Right cardiac atrium (tissue), 5 donors: ENCODE data around the gene CCDC124. TPM values are rescaled to one million over a fixed set of nuclear protein-coding genes. Genes with fewer than 3 reads are reported as not detected.

Source experiments
- ATAC-seq, 2 donors: fragments of 200-7000 bp; cut with Tn5 transposase; one replicate each; pipeline versions ENCODE4 v1.8.0 to v1.9.1; 2020; ENCODE audit warnings: moderate library complexity in 2 of 2, mild to moderate bottlenecking in 1 of 2
- DNase-seq, 3 donors: peaks; one replicate each; pipeline ENCODE4 v3.0.0-alpha.2; 2020
- H3K27ac ChIP-seq: one replicate; pipeline ENCODE4 v1.5.1; 2013; ENCODE audit warnings: mild to moderate bottlenecking, low read length, control low read depth, moderate library complexity
- H3K27me3 ChIP-seq: one replicate; pipeline ENCODE4 v1.6.1; 2013; ENCODE audit not compliant: control insufficient read depth, insufficient read depth
- H3K4me1 ChIP-seq: one replicate; pipeline ENCODE4 v1.6.1; 2013; ENCODE audit warnings: low read length; ENCODE audit not compliant: control insufficient read depth, insufficient read depth
- H3K4me3 ChIP-seq: one replicate; pipeline ENCODE4 v1.5.1; 2013; ENCODE audit warnings: low read length, control low read depth
- H3K9me3 ChIP-seq: one replicate; pipeline ENCODE4 v1.6.1; 2013; ENCODE audit warnings: low read length; ENCODE audit not compliant: control insufficient read depth
- WGBS: extraction: QIAGEN DNeasy Blood & Tissue Kit; methylation state at CpG from one replicate; pipeline ENCODE4 v1.1.7; 2013; 5-methylcytosine and 5-hydroxymethylcytosine counted together
- intact Hi-C, 4 donors: fragments of 100-400 bp; cut with DNase I; formaldehyde crosslinking; loops; one replicate each; pipeline versions ENCODE4 v1.11.0 to v1.14.0; 2022 to 2023
- polyA plus RNA-seq: library from polyadenylated mRNA; stranded (reverse); fragments of 200-250 nt; gene quantifications from one replicate; pipeline ENCODE4 v1.2.3, GENCODE V29; 2013
- total RNA-seq, 4 donors: library from RNA; stranded (reverse); fragmentation: NEBNext Ultra II Directional; extraction: Animal tissue kit (Norgen Biotek cat#: 25700); gene quantifications; one replicate each; pipeline ENCODE4 v1.2.1, GENCODE V29; 2021
- donor health status: healthy with polysubstance abuse.
- donor health status: DM: no; HTN: yes; CAD: no.
- donor health status: DM: no; HTN: no; CAD: no.
- donor health status: DM: no; HTN: yes; CAD: no; lungs with severe emphysema.
- donor health status: DM: yes; HTN: yes; CAD: no.

CCDC124 gene
- total and polyA plus RNA-seq, 5 donors, result 76.1 to 136 (median 78.8) TPM

DNA sequence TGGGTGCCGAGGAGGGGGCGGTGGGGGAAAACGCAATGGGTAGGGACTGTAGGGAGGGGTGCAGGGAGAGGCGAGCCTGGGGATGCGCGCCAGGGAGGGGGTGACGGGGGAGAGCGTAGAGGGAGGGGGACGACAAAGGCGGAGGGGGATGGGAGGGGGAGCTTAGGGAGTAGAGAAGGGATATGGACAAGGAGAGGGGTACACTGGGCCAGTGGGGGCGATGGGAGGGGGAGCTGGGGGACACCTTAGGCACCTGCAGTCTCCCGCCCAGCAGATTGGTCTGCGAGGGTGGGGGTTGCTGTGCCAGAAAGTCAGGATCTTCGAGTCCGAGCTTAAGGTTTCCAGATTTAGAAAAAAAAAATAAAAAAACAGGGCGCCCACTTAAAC lies 15.7 kb downstream of the CCDC124 start:
- under 1% methylated on average over 16 of the region's 16 CpGs for WGBS
- no peak for ATAC-seq
- no peaks in the 10 kb centered on the region for H3K9me3 ChIP-seq
- peak overlapping the region; percentile 98 for H3K4me3 ChIP-seq
- intact Hi-C loops, result loop anchor here in 2 of 4 donors (5.0 to 10.0 kb wide), 2 partner anchors 106 to 109 kb away; no protein-coding TSS in a partner anchor
- no peak overlapping the region for H3K27ac ChIP-seq
- no peaks in the 10 kb centered on the region for H3K4me1 ChIP-seq
- H3K27me3 ChIP-seq, result no peaks in the 10 kb centered on the region
- DNase-seq, result no peak

DNA sequence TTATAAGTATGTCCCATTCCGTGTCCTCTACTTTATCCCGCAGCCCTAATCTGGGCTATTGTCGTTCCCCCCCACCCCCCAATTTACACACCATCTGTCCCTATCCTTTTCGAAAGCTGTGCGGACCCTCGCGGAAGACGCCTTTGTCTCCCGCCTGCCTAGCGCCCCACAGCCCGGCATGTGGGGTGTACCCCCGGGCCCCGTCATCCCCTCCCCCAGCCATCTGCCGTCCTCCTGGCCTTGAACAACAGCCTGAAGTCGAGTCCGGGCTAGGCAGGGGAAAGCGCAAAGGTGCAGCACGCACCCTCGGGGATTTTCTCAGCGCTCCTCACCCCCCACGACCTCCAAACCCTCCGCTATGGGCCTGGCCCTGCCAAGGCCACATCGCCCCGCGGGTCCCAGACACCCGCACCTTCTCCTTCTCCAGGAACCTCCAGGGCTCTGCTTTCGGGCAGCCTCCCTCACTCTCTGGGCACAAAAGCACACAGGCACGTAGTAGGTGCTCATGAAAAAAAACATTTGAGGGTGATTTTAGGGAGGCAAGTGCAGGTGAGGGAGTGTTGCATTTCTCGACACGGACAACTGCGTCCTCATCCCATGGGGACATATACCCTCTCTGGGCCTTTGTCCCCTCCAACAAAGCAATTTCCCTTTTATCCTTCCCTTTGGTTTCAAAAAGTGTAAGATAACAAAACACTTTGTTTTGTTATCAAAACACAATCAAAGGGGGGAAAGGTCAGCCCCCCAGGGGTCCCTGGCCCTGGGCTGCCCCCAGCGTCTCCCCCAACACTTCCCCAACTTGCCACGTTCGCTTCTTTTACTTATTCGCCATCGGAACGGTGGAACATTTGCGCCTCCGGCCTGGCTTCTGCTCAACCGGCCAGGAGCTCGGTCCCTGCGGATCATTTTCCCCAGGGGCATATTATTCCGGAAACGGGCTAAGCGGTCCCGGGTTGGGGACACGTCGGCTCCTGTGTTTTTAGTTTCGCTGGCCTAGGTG lies 16.4 kb downstream of the CCDC124 start:
- no peak overlapping the region for H3K27ac ChIP-seq
- H3K9me3 ChIP-seq, result no peaks in the 10 kb centered on the region
- intact Hi-C loops, result loop anchor here in 2 of 4 donors (5.0 to 10.0 kb wide), 2 partner anchors 106 to 108 kb away; no protein-coding TSS in a partner anchor
- no peak for DNase-seq
- H3K4me1 ChIP-seq, result no peaks in the 10 kb centered on the region
- ATAC-seq, result no peak
- peak overlapping the region; percentile 98 for H3K4me3 ChIP-seq
- no peaks in the 10 kb centered on the region for H3K27me3 ChIP-seq
- WGBS, result 12% methylated on average over 49 of the region's 49 CpGs

DNA sequence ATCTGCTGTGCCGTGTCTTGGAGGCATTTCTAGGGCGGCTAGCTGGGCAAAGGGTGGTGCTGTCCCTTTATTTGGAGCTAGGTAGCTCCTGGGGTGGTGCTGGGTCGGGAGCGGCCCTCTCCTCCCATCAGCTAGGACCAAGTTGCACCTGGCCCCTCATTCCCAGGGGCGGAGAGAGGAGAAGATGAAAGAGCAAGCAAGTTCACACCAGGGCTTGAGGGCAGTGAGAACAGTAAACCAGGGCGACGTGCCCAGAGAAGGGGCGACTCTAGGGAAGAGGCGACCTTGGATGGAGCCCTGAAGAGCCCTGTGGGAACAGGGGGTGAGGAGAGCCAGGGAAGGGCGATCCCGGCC lies 17.1 kb downstream of the CCDC124 start:
- Histone ChIP-seq H3K9me3 (no peaks in the 10 kb centered on the region), H3K4me3 (no peak overlapping the region), H3K4me1 (no peaks in the 10 kb centered on the region), H3K27ac (no peak overlapping the region), H3K27me3 (no peaks in the 10 kb centered on the region)
- ATAC-seq, result no peak
- intact Hi-C loops, result loop anchor here in 2 of 4 donors (5.0 to 10.0 kb wide), 3 partner anchors 37 to 107 kb away; no protein-coding TSS in a partner anchor
- DNase-seq, result no peak
- WGBS, result 10% methylated on average over 11 of the region's 11 CpGs

DNA sequence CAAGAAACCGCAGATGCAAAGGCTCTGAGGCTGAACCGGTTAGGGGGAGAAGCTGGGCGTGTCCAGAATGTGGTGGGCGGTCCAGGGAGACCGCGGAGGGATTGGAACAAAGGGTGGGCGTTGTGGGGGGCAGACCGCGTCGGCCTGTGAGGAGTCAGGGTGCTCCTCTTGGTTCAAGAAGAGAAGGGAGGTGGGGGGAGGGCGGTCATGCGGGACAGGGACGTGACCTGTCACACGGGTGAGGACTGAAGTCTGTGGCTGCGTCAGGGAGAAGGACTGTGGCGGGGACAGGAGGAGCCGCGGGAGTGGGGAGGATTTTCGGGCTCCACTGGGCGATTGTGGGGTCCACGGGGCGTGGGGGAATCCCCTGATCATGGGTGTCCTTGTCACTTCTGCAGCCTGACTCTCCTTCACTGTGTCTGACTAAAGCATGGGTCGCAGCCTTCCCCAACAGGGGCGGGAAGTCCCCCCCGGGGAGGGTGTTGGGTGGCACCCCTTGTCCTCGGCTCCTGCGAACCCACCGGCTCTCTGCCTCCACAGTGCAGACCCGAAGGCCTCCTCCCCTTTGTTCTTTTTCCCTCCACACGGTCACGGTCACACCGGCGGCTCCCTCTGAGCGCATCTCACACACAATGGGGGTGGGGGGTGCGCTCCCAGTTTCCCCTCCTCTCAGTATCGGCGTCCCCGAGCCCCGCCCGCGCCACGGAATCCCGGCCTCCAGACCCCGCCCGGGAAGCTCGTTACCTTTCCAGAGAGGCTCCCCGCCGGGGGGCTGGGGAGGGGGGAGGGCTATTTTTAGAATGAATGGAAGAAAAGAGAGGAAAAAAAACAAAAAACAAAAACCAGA lies 17.7 kb downstream of the CCDC124 start:
- no peaks in the 10 kb centered on the region for H3K27me3 ChIP-seq
- no peaks in the 10 kb centered on the region for H3K9me3 ChIP-seq
- ATAC-seq, result no peak
- intact Hi-C loops, result loop anchor here in 1 of 4 donors (5.0 kb wide), 1 partner anchor 37 kb away; no protein-coding TSS in a partner anchor
- no peaks in the 10 kb centered on the region for H3K4me1 ChIP-seq
- WGBS, result 2% methylated on average over 48 of the region's 48 CpGs
- H3K4me3 ChIP-seq, result no peak overlapping the region
- peak overlapping the region; percentile 10 for H3K27ac ChIP-seq
- no peak for DNase-seq

DNA sequence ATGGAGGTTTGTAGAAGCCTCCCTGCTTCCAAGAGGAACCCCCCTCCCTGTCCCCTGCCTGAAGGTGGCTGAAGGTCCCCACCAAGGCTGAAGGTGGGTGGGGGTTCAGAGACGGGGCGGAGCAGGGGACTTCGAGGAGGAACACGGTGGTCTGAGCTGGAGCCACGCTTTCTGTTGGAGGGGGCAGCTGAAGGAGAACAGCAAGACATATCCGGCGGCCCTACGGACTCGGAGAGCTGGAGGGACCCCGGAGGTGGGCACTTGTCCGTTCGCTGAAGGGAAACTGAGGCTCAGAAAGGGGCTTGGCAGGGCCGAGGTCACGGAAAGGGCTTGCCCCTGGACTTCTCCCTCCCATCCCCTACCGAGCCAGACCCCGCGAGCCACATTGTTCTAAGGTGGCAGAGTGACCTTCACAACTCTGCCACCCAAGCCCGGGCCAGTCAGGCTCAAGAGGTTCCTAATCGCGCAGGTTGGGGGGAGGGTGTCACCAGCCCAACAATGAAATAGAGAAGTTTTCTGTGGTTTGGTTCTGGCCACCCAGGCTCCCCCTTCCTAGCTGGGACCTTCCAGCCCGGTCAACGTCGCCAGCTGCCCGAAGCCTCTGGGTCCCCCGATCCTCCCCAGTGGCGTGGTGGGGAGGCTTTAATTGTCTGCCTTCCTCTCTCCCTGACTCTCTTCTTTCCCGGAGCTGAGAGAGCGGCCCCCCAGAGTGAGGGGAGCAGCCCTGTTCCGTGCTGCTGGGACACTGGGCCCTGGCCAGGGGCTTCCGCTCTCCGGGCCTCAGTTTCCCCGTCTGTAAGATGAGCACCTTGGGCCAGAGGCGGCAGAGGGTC lies 18.6 kb downstream of the CCDC124 start:
- Histone ChIP-seq H3K4me1 (no peaks in the 10 kb centered on the region), H3K4me3 (peak overlapping the region; percentile 24)
- ATAC-seq, result no peak

DNA sequence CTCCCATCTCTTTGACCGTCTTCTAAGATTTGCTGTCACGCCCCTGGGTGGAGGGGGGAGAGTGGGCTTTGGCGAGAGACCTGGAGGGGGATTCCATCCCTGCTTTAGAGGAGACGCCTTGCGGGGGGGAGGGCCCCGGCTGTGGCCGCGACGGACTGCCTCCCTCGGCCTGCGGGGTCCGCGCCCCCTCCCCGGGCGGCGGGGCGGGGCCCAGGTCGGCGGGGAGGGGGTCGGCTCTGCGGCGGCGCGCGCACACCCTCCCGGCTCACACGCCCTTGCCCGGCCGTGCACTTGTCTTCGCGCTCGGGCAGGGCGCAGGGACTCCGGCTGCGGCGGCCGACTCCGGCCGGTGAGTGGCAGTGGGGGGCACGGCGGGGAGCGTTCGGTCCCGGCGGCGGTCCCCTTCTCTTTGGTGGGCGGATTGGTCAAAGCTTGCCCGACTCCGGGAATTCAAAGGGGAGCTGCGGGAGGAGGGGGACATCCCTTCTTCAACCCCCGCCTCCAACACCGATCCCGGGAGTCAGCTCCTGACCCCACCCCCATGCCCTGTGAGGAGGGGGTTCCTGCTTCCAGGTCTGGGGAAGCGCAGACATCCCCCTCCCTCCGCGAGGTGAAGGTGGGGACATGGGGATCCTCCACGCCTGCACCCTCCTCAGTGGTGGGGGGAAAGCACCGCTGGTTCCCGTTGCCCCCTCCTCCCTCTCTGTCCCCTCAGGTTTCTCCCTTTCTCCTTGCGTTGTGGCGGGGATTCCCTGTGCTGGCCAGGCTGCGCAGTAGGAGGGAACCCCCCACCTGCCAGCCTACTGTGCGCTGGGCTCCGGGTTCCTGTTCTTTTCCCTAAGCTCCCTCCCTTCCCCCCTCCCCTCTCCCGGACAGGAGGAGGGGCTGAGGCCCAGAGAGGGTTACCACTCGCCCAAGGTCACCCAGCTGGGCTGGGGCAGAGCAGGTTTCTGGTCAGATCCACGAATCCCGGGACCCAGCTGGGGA lies 19.5 kb downstream of the CCDC124 start:
- intact Hi-C loops, result loop anchor here in 1 of 4 donors (5.0 kb wide), 1 partner anchor 35 kb away; no protein-coding TSS in a partner anchor
- Histone ChIP-seq H3K4me1 (no peaks in the 10 kb centered on the region), H3K27ac (no peak overlapping the region), H3K9me3 (no peaks in the 10 kb centered on the region), H3K4me3 (peak overlapping the region; percentile 24), H3K27me3 (no peaks in the 10 kb centered on the region)
- DNase-seq (no peak), ATAC-seq (no peak)
- under 1% methylated on average over 68 of the region's 68 CpGs for WGBS

More for the DNA sequence above, 18.6 kb downstream of the CCDC124 start:
- Histone ChIP-seq H3K27ac (no peak overlapping the region), H3K9me3 (no peaks in the 10 kb centered on the region), H3K27me3 (no peaks in the 10 kb centered on the region)
- WGBS, result 2% methylated on average over 33 of the region's 33 CpGs
- DNase-seq, result peak in 1 of 3 donors; percentile 22
- intact Hi-C loops, result loop anchor here in 1 of 4 donors (5.0 kb wide), 1 partner anchor 36 kb away; no protein-coding TSS in a partner anchor

DNA sequence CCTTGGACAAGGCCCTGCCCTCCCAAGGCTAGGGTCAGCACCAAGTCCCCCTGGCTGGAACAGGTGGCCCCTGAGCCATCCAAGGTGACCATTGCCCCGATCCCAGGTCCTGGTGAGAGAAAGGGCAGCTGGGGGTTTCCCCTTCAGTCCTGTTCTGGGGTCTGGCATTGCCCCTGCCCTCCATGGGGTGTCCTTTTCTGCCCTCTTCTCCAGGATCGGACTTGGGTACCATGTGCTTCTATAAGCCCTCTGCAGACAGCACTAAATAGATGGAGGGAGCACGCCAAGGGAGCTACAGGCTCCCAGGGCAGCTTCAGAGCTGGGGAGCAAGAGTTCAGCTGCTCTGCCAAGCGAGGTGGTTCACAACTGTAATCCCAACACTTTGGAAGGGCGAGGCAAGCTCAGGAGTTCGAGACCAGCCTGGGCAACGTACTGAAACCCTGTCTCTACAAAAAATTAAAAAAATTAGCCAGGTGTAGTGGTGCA lies 20.5 kb downstream of the CCDC124 start:
- DNase-seq (no peak), ATAC-seq (no peak)
- 63% methylated on average over 7 of the region's 7 CpGs for WGBS
- Histone ChIP-seq H3K27me3 (no peaks in the 10 kb centered on the region), H3K4me3 (no peak overlapping the region), H3K4me1 (no peaks in the 10 kb centered on the region), H3K27ac (no peak overlapping the region), H3K9me3 (no peaks in the 10 kb centered on the region)
- intact Hi-C loops, result loop anchor here in 1 of 4 donors (5.0 kb wide), 1 partner anchor 34 kb away; no protein-coding TSS in a partner anchor

DNA sequence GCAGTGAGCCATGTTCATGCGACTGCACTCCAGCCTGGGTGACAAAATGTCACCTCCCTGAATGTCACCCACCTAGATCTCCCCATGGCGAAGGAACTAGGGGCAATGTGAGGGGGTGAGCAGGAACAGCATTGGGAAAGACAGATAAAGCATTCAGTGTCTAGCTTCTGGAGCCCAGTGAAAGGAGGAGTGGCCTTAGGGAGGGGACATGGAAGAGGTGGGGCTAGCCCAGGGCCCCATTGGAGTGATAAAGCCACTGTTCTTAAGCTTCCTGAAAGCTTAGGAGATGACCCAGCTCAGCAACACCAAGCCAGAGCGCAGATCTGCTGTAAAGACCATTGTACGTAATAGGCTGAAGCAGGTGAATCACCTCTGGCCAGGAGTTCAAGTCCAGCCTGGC lies 21.1 kb downstream of the CCDC124 start:
- Histone ChIP-seq H3K9me3 (no peaks in the 10 kb centered on the region), H3K27ac (no peak overlapping the region), H3K4me1 (no peaks in the 10 kb centered on the region), H3K4me3 (no peak overlapping the region), H3K27me3 (no peaks in the 10 kb centered on the region)
- no peak for DNase-seq
- ATAC-seq, result no peak
- WGBS, result 58% methylated on average over 4 of the region's 4 CpGs
- intact Hi-C loops, result loop anchor here in 1 of 4 donors (5.0 kb wide), 1 partner anchor 33 kb away; no protein-coding TSS in a partner anchor

DNA sequence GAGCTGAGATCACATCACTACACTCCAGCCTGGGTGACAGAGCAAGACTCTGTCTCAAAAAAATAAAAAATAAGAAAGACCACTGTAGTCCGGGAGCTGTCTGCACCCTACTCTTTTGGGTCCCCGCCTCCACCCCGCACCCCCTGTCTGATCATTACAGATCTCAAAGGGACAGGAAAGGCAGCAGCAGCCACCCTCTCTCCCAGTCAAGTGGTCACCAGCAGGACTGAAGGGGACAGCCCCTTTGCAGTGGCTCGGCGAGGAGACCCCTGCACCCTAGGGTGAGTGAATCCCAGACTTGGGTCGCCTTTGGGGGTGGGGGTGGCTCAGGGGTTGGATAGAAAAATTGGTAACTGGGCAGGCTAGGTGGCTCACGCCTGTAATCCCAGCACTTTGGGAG lies 21.6 kb downstream of the CCDC124 start:
- DNase-seq (no peak), ATAC-seq (no peak)
- Histone ChIP-seq H3K9me3 (no peaks in the 10 kb centered on the region), H3K4me3 (no peak overlapping the region), H3K4me1 (no peaks in the 10 kb centered on the region), H3K27me3 (no peaks in the 10 kb centered on the region), H3K27ac (no peak overlapping the region)
- 78% methylated on average over 7 of the region's 7 CpGs for WGBS
- intact Hi-C loops, result loop anchor here in 1 of 4 donors (5.0 kb wide), 1 partner anchor 33 kb away; no protein-coding TSS in a partner anchor
